HG02852 (cell line): ENCODE measurements around the gene MRPS15.
A peak's percentile ranks its signal among the peaks of the same experiment; 100 is the strongest.

ENCODE experiments used
- ATAC-seq: cut with Tn5 transposase; IDR thresholded peaks from one replicate; pipeline ENCODE4 v1.9.1; 2021; ENCODE audit warnings: mild to moderate bottlenecking, moderate library complexity; ENCODE audit not compliant: unreplicated experiment

The MRPS15 gene

DNA sequence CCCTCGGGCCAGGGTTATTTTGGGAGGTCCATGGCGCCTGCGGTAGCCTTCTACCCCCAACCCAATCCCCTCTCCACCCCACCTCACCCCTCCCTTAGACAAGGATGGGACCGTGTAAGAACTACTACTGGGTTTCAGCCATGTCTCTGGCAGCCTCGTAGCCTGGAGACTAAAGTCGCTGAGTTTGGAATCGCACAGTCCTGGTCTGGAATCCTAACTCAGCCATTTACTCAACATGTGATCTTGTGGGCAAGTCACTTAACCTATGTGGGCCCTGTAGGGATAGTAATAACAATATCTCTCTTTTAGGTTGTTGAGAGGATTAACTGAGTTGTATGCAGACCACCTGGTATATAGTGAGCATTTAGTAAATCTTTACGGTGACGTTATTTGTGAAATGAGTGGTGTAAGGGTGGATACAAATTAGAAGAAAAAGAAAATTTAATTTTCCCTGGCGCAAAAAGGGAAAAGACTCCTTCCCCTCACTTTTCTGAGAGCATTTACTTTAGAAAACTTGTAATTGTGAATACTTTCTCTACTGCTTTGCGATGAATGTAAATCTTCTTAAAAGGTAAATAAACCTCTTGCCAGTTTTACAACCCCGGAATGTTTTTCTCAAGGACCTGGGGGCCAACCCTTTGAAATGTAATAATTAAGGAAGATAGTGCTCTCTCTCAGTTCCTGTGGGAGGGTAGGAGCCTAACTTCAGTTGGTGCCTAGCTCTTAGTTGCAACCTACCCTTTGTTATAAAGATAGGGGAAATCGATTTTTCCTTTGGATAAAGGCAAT lies 615 bp upstream of the MRPS15 start:
- peak; percentile 32 for ATAC-seq

DNA sequence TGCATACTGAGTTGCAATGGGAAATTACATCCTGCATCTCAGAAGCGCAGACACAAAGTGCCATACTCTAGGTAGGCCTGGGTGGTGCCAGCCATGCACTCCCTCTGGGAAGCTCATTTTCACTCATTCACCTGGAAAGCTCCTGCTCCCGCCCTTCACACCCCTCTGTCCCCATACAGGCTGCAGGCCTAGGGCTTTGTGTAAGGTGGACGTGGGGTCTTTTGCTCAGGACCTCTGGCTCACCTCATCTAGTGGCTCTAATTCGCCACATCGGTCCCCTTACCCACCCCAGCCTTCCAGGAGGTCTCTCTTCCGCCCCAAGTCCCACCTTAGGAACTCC lies 751 bp downstream of the MRPS15 start:
- ATAC-seq, result peak; percentile 4

DNA sequence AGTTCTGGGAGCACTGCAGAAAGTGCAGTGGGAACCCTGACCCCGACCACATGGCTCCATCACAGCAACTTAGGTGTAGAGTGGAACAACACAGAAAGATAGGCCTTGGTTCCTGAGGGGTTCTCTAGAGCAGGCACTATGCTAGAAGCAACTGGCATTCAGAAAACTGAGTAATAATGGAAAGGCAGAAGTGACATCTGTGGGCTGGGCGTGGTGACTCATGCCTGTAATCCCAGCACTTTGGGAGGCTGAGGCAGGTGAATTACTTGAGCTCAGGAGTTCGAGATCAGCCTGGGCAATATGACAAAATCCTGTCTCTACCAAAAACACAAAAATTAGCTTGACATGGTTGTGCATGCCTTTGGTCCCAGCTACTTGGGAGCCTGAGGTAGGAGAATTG lies 5.3 kb downstream of the MRPS15 start:
- no peak for ATAC-seq

DNA sequence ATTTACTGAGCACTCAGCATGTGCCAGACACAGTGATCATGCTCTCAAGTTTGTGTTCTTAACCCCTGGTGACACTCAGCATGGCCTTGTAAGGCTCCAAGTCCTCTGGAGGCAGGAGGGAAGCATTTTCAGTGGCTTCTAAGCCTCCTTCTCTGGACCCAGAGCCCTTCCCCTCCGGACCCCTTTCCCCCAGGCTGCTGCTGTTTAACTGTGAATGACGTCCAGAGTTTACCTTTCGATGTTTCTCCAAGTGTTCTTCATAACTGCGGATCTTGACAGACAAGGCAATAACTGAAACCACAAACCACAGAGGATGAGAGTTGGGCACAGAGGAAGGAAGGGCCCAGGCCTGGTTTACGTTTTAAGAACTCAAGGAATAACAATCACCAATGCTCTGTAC lies 6.5 kb downstream of the MRPS15 start:
- ATAC-seq, result no peak

DNA sequence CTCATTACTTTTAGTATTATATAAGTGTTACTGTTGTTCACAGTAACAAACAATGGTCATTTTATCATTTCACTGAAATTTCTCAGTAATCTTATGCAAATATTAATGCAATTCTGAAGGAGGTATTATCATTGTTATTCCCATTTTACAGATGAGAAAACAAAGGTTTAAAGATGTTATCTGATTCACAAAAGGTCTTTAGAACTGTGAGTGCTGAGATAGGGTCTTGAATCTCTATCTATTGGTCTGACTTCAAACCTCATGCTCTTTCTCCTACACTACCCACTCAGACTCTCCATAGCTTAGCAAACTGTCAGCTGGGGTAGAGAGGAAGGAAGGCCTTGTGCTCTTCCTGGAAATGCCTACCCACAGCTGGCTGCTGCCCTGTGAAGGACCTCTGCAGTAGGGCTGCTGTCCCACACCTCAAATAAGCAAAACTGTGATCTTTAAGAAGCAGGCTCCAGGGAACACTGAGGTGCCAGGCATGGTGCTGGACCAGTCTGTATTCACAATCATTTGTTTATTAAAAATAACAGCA lies 7.7 kb downstream of the MRPS15 start:
- no peak for ATAC-seq

DNA sequence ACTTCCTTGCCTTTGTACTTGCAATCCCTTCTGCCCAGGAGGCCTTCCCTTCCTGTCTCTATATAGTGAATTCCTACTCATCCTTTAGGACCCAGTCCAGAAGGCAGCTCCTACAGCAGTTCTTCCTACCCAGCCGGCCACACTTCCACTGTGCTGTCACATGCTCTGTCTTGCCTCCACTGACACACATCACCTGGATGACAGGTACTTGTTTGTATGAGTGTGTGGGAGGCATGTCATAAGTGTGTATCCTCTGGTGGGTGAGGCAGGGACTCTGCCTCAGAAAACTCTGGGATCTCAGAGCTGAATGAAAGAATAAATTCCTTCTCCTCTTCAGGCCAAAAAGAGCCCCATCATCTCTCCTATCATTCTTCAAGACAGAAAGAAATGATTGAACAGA lies 8.8 kb downstream of the MRPS15 start:
- ATAC-seq, result no peak

DNA sequence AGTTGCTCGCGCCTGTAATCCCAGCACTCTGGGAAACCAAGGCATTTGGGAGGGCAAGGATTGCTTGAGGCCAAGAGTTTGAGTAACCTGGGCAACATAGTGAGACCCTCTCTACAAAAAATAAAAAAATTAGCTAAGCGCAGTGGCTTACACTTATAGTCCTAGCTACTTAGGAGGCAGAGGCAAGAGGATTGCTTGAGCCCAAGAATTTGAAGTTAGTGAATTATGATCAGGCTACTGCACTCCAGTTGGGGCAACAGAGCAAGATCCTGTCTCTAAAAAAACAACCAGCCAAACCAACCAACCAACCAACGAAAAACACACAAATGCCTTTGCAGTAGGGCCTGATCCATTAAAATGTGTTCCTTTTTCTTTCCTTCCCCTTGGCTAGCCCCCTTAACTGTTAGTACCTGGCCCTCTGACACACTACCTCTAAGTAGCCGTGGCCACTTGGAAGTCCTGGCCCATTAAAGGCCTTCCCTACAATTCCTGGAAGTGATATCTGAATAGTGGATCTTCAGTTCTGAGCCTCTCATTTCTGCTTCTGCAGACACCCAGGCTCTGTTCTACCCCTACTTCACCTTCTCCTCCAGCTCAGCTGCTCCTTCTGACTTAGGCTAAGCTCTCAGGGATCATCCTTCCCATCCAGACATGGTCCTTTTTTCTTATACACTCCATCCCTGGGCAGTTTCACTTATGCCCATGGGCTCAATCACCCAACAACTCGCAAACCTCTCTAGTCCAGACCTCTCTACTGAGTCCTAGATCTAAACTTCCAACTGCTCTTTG lies 10.4 kb downstream of the MRPS15 start:
- ATAC-seq, result no peak

DNA sequence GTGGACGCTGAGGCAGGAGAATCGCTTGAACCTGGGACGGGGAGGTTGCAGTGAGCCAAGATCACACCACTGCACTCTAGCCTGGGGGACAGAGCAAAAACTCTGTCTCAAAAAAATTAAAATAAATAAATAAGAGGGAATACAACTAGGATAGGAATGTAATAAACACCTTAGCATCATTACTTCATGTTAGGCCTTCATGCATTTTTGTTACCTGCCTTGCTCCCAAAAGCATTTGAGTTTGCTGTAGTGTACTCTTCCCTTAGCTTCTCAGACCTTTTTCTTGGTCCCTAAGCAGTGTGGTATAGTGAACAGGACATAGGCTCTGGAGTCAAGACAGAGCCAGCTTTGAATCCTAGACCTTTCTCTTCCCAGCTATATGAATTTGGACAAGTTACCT lies 11.1 kb downstream of the MRPS15 start:
- no peak for ATAC-seq

DNA sequence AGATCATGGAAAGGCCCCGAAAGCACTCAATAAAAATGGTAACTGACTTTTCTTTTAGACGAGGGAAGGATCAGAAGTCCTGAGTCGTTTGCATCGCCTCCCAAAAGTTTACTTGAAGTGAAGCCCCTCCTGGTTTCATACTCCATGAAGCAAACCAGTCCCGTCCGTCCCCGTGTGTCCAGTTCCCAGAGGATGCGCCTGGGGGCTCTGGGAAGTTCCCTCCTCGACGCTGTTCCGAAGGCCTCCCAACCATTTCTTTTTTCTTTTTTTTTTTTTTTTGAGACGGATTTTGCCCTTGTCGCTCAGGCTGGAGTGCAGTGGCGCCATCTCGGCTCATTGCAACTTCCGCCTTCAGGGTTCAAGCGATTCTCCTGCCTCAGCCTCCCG lies 13.3 kb downstream of the MRPS15 start:
- ATAC-seq, result no peak

DNA sequence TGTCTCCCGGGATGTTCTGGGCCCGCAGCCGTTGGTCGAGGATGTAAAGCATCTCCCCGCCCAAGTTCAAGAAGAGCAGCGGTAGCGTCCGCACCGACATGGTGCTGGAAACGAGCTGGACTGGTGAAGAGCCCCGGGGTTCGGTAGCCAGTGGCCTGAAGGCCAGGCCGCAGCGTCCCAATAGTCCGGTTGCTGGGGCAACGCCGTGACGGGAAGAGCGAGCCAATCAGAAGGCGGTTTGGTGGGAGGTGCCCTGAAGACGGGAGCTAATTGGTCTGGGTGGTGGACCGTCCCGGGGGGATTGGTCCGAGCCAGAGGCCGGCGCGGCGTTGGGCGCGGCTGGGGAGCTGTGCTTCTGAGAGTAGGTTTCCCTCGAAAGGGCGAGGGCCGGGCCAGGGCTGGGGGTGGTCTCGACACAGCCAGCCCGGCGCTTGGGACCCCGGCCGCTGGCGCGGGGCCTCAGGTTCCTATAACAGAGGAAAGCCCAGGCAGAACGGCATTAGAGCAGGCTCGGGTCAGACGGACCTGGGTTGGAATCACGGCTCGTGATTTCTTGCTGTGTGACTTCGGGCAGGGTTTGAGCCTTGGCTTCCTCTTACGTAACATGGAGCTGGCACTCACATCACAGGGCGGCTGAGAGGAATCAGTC lies 13.8 kb downstream of the MRPS15 start, which contains the start of gene OSCP1:
Gene OSCP1, minus strand, starts transcription at position 182 of the 649 bp plus-strand sequence. Its CDS starts 82 bp downstream, at position 100.
- peak; percentile 99 for ATAC-seq

DNA sequence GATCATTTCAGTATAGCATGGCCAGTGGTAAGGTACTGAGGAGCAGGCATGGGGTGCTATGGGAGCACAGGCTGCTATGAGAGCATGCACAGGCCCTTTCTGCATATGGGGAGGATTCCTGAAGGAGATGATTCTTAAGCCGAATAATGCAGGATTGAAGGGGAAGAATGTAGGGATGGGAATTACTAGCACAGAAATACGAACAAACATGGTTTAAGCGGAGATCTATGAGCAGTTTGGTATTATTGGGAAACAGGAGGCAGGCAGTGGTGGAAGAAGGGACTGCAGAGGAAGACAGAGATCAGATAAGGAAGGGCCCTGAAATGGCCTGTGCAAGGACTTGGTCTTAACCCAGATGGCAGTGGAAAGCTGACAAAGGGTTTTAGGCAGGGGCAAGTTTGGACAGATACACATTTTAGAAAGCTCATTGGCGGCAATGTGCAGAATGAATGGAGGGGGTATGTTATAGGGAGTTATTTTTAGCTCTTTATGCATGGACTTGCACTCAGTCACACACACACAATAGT lies 15.6 kb downstream of the MRPS15 start:
- no peak for ATAC-seq

DNA sequence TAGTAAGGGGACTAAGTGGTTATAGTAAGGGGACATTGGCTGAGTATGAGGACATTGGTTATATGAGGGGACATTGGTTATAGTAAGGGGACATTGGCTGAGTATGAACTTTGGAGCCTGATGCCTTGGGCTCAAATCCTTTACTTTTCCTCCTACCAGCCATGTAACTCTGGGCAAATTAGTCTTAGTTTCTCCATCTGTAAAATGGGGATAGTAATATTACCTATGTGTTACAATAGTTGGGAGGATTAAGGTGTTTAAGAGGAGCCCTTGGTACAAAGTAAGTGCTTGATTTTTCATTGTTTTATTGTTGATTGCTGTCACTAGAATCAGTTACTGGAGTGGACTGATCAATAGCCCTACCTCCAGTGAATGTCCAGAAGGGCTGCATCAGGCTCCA lies 16.7 kb downstream of the MRPS15 start:
- ATAC-seq, result no peak

DNA sequence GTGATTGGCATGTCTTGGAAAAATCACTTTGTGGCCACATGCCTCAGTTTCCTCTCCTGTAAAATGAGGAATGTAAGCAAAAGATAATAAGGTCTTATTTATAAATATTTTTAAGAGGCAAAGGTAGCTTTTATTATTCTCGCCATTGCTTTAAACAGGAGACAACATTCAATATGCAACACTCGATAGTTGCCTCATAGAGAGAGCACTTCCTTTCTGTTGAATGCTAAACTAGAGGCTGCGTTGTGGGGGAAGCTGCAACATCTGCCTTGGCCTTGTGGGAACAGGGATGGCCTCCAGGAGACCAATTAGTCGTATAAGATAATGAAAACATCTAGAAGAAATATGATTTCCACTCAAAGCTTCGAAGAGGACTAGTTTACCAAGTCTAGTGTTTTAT lies 17.4 kb downstream of the MRPS15 start:
- no peak for ATAC-seq

DNA sequence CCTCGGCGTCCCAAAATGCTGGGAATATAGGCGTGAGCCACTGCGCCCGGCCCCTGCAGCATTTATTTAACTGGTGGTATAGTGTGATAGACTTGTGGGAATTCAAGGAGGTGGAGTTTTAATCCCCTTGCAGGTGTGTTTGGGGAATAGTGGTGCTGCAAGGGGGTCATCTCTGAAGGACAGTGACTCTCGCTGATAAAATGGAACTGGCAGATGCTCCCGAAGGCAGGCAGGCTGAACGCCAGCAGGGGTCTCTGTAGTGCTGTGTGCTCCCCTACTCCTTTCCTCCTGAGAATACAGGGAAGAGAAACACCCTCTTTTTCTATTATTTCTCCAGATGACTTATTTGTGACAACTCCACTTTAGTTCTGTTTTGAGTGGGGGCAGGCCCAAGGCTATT lies 17.9 kb downstream of the MRPS15 start:
- ATAC-seq, result no peak

DNA sequence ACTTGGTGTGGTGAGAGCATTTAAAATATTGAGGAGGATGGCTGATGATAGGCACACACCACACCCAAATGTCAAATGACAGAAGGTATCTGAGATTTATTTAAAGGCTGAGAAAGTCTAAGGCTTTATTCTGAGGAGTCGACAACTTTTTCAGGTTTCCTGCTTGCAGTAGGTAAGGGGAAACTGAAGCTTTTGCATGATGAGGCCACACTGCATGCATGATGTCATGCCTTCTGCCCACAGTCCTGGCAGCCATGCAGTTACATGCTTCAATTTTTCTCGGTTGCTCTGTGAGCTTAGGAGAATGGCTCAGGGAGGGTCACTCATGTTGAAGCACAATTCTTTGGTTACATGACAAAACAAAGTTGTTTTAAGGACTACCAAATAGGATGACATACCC lies 20.9 kb downstream of the MRPS15 start:
- ATAC-seq, result no peak

DNA sequence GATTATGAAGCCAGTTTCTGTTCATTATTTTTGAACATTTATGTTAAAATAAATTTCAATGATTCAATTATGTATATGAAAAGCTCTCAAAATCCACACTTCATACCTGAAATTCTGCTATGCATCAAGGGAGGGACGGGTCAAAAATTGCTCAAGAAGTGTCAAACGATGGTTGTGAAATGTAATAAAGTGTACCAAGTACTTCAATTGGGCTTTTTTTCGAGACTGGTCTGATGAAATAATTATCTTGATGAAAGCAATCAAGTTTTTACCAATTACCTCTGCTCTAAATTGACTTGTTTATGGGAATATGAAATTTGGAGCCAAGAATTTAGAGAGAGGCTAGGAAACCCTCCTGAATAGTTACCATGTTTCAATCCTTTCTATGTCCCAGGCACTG lies 21.8 kb downstream of the MRPS15 start:
- no peak for ATAC-seq

DNA sequence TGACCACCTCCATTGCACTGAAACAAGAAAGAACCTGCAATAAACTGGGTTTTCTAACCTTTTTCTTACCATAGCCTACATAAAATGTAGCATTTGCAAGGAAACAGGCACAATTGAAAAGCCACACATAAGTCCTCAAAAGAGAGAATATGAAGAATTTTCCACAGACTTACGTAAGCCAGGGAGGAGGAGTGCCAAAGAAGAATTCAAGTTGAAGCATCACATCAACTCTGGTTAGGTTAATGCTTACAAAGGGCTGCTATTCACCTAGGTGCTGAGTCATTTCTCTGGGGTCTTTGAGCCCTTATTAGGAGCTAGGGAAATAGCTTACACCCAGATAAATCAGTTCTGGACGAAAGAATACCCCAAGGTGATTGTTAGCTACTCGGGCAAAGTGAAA lies 23.5 kb downstream of the MRPS15 start:
- no peak for ATAC-seq

DNA sequence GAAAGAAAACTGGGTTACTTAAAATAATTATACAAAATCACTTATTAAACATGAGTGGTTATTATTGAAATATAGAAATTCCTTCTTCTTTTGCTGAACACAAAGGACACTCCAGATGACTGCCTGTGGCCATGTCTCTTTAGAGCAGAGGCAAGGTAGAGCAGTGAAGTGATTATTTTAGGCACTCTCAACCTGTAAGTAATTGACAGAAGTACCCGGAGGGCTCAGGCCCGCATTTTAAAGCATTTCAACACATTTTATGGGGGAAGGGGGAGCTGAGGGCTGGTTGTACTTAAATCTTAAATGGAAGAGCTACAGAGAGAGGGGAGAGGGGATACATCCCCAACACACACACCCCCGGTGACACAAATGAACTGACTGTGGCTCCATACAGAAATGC lies 24.1 kb downstream of the MRPS15 start:
- no peak for ATAC-seq

DNA sequence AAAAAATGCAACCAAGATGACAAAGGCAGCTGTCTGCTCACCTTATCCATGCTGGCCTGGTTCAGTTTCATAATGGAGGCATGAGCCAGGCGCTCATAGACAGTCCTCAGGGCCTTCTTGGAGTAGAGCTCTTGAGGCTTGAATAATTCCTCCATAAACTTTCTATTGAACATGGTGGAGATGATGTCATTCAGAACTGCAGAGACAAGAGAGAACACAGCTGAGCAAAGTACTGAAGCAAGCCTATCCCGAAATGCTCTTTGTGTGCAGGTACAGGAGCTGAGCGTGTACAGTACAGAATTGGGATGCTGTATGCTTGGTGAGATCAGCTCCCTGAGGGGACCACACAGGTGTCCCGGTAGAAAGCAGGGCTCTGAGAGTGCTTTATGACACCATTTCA lies 25.5 kb downstream of the MRPS15 start:
- ATAC-seq, result no peak

DNA sequence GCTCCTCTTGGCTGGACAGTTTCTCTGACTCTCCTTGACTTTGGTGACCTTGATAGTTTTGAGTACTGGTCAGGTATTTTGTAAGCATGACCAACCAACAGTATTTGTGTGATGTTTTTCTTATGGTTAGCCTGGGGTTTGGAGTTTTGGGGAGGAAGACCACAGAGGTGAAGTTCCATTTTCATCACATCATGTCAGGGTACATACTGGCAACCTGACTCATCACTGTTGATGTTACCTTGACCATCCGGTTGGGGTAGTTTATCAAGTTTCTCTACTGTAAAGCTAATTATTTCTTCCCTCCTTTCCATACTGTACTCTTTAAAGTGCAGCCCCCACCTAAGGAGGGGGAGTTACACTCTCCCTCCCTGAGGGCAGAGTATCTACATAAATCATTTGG lies 27.4 kb downstream of the MRPS15 start:
- ATAC-seq, result no peak

DNA sequence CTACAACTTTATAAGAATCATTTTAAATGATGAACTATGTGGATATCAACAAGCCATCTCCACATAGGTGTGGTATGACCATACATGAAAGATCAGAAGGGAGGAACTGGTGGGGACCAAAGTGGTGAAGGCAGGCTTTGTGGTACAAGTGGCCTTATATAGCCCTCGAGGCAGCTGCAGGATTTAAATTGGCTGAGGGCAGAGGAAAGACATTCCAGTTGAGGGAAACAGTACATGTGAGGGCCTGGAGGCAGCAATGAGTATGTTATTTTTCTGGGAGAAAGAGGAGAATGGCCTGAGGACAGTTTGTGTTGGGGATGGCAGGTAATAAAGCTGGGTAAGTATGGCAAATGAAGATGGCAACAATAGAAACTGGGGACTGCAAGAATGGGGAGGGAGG lies 31.1 kb downstream of the MRPS15 start:
- no peak for ATAC-seq
